ENCODE data around the gene HOXB7.

The HOXB7 gene

DNA sequence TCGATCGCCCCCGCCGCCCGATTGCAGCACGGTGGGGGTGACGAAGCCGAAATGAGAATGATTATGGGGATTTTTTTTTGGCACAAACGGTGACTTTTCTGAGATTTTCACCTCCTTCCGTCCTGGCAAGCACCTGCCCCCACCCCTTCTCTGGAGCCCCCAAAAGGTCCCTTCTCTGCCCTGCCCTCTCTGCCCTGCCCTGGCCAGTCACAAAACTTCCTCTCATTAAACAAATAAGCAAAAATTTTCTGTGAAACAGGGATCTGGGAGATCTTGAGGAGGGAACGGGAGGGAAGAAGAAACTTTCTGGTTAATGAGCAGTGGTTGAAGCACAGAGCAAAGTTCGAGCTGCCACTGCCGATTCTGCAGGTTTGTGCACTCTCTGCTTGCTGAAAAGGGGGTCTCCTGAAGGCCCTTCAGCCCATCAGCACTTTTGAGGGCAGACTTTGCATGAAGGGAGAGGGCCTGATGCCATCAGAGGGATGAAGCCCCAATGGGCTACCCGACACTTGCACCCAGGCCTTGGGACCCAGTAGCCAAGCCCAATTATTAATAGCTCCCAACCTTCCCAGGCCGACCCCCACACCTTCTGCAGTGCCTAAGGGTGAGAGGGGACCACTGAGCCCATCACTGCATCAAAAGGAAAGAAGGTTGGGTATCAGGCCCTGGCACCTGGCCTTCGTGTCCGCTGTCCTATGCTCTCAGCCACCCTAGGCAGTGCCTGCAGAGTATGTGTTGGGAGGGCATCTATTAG lies 5.3 kb upstream of the HOXB7 start:
- Histone ChIP-seq H3K4me3 (replicated peaks; ENCODE audit: low read depth, low read length) (no peak overlapping the region), H3K27me3 (replicated peaks; ENCODE audit: control insufficient read depth, insufficient read depth, low read length) (peaks cover 8% of the 10 kb centered on the region), H3K36me3 (ENCODE audit: control insufficient read depth, insufficient read depth, low read length) (no peaks in the 10 kb centered on the region)
- TF ChIP-seq, protein P1, sequence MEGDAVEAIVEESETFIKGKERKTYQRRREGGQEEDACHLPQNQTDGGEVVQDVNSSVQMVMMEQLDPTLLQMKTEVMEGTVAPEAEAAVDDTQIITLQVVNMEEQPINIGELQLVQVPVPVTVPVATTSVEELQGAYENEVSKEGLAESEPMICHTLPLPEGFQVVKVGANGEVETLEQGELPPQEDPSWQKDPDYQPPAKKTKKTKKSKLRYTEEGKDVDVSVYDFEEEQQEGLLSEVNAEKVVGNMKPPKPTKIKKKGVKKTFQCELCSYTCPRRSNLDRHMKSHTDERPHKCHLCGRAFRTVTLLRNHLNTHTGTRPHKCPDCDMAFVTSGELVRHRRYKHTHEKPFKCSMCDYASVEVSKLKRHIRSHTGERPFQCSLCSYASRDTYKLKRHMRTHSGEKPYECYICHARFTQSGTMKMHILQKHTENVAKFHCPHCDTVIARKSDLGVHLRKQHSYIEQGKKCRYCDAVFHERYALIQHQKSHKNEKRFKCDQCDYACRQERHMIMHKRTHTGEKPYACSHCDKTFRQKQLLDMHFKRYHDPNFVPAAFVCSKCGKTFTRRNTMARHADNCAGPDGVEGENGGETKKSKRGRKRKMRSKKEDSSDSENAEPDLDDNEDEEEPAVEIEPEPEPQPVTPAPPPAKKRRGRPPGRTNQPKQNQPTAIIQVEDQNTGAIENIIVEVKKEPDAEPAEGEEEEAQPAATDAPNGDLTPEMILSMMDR (IDR thresholded peaks at IDR 0.05; ENCODE audit: insufficient read depth, low read length, poor library complexity, severe bottlenecking) = no peak
- no peak for DNase-seq (ENCODE audit: extremely low read depth, insufficient read length)

DNA sequence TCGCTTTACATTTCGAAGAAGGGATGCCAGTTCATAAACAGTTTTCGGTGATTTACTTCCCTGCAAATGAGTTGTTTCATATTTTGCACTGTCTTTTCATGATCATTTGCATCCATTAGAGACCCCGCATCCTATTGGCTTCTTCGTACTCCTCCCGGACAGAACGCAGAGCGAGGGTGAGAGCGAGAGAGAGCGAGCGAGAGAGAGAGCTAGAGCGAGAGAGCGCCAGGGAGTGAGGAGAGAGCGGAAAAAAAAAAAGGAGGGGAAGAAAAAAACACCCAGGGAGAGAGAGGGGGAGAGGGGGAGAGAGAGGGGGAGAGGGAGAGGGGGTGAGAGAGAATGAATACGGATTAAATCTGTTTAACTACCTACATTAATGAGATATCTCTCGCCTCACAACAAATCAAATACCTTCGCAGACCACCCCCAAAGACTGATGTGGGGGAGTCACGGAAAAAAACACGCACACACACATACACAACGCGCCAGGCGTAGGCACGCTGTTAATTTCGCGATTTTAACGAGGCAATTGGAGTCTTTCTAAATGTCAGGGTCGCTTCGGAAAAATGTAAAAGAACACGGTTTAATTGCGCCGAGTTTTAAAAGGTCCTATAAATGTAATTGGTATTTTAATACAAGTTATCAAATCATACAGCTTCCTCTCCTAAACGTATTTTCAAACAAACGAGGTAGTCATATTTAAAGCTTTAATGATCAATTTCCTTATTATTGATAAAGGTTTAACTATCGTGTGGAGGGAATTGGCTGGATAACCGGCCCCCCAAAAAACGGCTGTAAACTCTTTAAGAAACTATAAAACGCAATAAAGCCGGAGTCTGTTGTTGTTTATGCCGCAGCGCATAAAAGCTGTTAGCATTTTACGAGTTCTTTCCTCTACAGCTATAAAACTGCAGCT lies 4.5 kb upstream of the HOXB7 start, which contains the start of gene HOXB8:
TSS of gene HOXB8 (minus strand) at position 246 of the 916 bp plus-strand sequence. CDS start 588 bp downstream, outside the sequence.
- no peak for DNase-seq (ENCODE audit: extremely low read depth, insufficient read length)
- TF ChIP-seq, protein P1 (IDR thresholded peaks at IDR 0.05; ENCODE audit: insufficient read depth, low read length, poor library complexity, severe bottlenecking) = no peak
- Histone ChIP-seq H3K36me3 (ENCODE audit: control insufficient read depth, insufficient read depth, low read length) (no peaks in the 10 kb centered on the region), H3K4me3 (replicated peaks; ENCODE audit: low read depth, low read length) (peak within 1 kb of the TSS; percentile 27), H3K27me3 (replicated peaks; ENCODE audit: control insufficient read depth, insufficient read depth, low read length) (peaks cover 8% of the 10 kb centered on the region)

GRCh38 chr17:48613862-48614694 lies 3.3 kb upstream of the HOXB7 start:
- peaks cover 8% of the 10 kb centered on the region for H3K27me3 ChIP-seq (replicated peaks; ENCODE audit: control insufficient read depth, insufficient read depth, low read length)

GRCh38 chr17:48612854-48613691 lies 2.3 kb upstream of the HOXB7 start:
- TF ChIP-seq, protein P1 (IDR thresholded peaks at IDR 0.05; ENCODE audit: insufficient read depth, low read length, poor library complexity, severe bottlenecking) = peak; percentile 46
- Histone ChIP-seq H3K27me3 (replicated peaks; ENCODE audit: control insufficient read depth, insufficient read depth, low read length) (peaks cover 8% of the 10 kb centered on the region), H3K36me3 (ENCODE audit: control insufficient read depth, insufficient read depth, low read length) (no peaks in the 10 kb centered on the region), H3K4me3 (replicated peaks; ENCODE audit: low read depth, low read length) (peak overlapping the region; percentile 48)
- DNase-seq (ENCODE audit: extremely low read depth, insufficient read length) = no peak

More at GRCh38 chr17:48613862-48614694, 3.3 kb upstream of the HOXB7 start:
- TF ChIP-seq, protein P1 (IDR thresholded peaks at IDR 0.05; ENCODE audit: insufficient read depth, low read length, poor library complexity, severe bottlenecking) = no peak
- Histone ChIP-seq H3K4me3 (replicated peaks; ENCODE audit: low read depth, low read length) (peak overlapping the region; percentile 27), H3K36me3 (ENCODE audit: control insufficient read depth, insufficient read depth, low read length) (no peaks in the 10 kb centered on the region)
- DNase-seq (ENCODE audit: extremely low read depth, insufficient read length) = no peak

Data from GM06990 (cell line).